DOHH2 (cell line): Measurements from ENCODE around the gene NCAM2.

Experiments
- H3F3A ChIP-seq: fragments of 200-600 bp; sonication (generic), shearing (Covaris generic); 2 replicates; pipeline ENCODE4 v1.6.0; 2016; ENCODE audit warnings: antibody characterized with exemption, mild to moderate bottlenecking; ENCODE audit not compliant: control insufficient read depth, insufficient read depth
- H3K27ac ChIP-seq: fragments of 200-600 bp; sonication (generic); 2 replicates; pipeline ENCODE4 v1.5.1; 2014; ENCODE audit warnings: low read depth, mild to moderate bottlenecking, low read length, moderate library complexity
- H3K27me3 ChIP-seq: fragments of 200-600 bp; sonication (generic); 2 replicates; pipeline ENCODE4 v1.6.1; 2014; ENCODE audit warnings: mild to moderate bottlenecking, low read length, mixed read lengths; ENCODE audit not compliant: control insufficient read depth
- H3K36me3 ChIP-seq: fragments of 200-600 bp; sonication (generic); 2 replicates; pipeline ENCODE4 v1.6.1; 2014; ENCODE audit warnings: mild to moderate bottlenecking, low read length, moderate library complexity, mixed read lengths; ENCODE audit not compliant: control insufficient read depth
- H3K4me1 ChIP-seq: fragments of 200-600 bp; sonication (generic); 2 replicates; pipeline ENCODE4 v1.6.1; 2014; ENCODE audit warnings: mild to moderate bottlenecking, low read length, mixed read lengths; ENCODE audit not compliant: control insufficient read depth
- H3K4me2 ChIP-seq: fragments of 200-600 bp; sonication (generic); 2 replicates; pipeline ENCODE4 v1.6.0; 2014; ENCODE audit warnings: mild to moderate bottlenecking, low read length, moderate library complexity
- H3K4me3 ChIP-seq: fragments of 200-600 bp; sonication (generic); 2 replicates; pipeline ENCODE4 v1.5.1; 2014; ENCODE audit warnings: mild to moderate bottlenecking, low read length, mixed read lengths
- H3K79me2 ChIP-seq: fragments of 200-600 bp; sonication (generic); 2 replicates; pipeline ENCODE4 v1.6.1; 2014; ENCODE audit warnings: mild to moderate bottlenecking, low read length, mixed read lengths; ENCODE audit not compliant: control insufficient read depth
- H3K9me2 ChIP-seq: fragments of 200-600 bp; sonication (generic); replicated peaks from 2 replicates; pipeline ENCODE4 v1.6.1; 2014; ENCODE audit warnings: mild to moderate bottlenecking, low read length, mixed read lengths; ENCODE audit not compliant: control insufficient read depth
- H3K9me3 ChIP-seq: fragments of 200-600 bp; sonication (generic); 2 replicates; pipeline ENCODE4 v1.6.1; 2014; ENCODE audit warnings: antibody characterized with exemption, low read length, mixed read lengths; ENCODE audit not compliant: control insufficient read depth, insufficient read depth
- H4K20me1 ChIP-seq: fragments of 200-600 bp; sonication (generic); 2 replicates; pipeline ENCODE4 v1.6.0; 2014; ENCODE audit warnings: low read depth, mild to moderate bottlenecking, antibody characterized with exemption, low read length, moderate library complexity; ENCODE audit not compliant: control insufficient read depth, insufficient read depth
- EZH2phosphoT487 ChIP-seq: fragments of 200-600 bp; sonication (generic); IDR thresholded peaks from 2 replicates; pipeline ENCODE4 v1.6.1; 2017; ENCODE audit warnings: borderline replicate concordance, mild to moderate bottlenecking, antibody characterized with exemption, low read length, moderate library complexity, mixed read lengths
- TF ChIP-seq, protein P1 (sequence below): fragments of 200-600 bp; sonication (generic); IDR thresholded peaks from one replicate; pipeline ENCODE4 v1.5.1; 2014; ENCODE audit warnings: antibody characterized with exemption, mild to moderate bottlenecking, low read depth, low read length; ENCODE audit not compliant: poor library complexity, severe bottlenecking

Gene NCAM2

DNA sequence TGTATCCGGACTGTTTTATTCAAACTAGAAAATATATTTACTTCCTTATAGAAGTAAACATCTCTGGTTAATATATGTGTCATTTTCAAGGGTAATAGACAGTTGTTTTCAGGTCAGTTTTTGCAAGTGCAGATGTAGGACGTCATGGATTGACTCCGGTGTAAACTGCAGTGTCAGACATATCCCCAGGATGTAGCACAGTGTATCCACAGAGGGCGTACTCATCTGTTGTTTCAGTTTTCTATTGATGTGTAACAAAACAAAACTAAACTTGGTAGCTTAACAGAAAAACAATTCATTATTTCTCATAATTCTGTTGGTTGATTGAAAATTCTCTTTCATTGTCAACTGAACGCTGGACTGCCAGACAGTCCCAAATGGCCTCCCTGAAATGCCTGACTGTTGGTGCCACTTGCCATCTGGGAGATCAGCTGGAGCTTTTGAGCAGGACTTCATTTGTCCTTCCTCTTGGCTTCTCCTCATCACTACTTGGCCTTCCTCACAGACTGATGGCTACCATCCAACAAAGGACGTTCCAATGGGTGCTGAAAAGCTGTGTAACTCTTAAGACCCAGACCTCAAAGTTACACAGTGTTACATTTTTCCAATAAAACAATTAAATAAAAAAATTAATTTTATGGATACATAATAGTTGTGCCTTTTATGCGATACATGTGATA lies 181.6 kb downstream of the NCAM2 start:
- Histone ChIP-seq H3K4me1 (no peaks in the 10 kb centered on the region), H3K4me2 (no peak overlapping the region), H3K27me3 (no peaks in the 10 kb centered on the region), H3K36me3 (no peaks in the 10 kb centered on the region), H4K20me1 (no peaks in the 10 kb centered on the region), H3K4me3 (no peak overlapping the region), H3K9me2 (no peaks in the 10 kb centered on the region), H3K9me3 (no peaks in the 10 kb centered on the region), H3F3A (no peaks in the 10 kb centered on the region), H3K79me2 (no peaks in the 10 kb centered on the region), H3K27ac (no peak overlapping the region)
- no peak for TF ChIP-seq EZH2phosphoT487
- TF ChIP-seq, protein P1, sequence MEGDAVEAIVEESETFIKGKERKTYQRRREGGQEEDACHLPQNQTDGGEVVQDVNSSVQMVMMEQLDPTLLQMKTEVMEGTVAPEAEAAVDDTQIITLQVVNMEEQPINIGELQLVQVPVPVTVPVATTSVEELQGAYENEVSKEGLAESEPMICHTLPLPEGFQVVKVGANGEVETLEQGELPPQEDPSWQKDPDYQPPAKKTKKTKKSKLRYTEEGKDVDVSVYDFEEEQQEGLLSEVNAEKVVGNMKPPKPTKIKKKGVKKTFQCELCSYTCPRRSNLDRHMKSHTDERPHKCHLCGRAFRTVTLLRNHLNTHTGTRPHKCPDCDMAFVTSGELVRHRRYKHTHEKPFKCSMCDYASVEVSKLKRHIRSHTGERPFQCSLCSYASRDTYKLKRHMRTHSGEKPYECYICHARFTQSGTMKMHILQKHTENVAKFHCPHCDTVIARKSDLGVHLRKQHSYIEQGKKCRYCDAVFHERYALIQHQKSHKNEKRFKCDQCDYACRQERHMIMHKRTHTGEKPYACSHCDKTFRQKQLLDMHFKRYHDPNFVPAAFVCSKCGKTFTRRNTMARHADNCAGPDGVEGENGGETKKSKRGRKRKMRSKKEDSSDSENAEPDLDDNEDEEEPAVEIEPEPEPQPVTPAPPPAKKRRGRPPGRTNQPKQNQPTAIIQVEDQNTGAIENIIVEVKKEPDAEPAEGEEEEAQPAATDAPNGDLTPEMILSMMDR = no peak

DNA sequence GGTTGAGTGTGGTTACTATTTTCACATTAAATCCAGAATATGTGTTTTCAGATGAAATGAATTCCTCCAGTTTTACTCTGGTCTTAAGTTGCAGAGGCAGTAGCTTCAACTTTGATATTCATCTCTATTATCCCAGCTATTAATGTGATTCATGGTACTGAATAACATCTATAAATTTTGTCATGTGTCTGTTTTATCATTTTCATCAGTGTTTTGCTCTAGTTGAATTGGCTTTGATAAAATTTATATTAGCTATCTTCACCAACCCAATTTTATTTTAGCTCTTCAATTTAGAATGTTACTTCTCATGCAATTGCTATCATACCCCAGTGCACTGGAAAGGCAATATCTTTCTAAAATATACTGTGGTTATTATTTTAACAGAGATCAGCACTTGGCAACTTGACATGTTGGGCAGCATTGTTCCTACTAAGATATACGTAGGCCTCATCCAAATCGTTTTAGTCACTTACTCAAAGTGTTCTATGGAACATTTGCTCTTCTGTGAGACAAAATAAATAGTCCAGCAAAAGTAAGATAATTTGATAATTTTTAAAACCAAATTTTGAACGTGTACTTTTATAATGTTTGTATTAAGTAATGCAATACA lies 184.3 kb downstream of the NCAM2 start:
- Histone ChIP-seq H3K27ac (no peak overlapping the region), H4K20me1 (no peaks in the 10 kb centered on the region), H3K36me3 (no peaks in the 10 kb centered on the region), H3K9me2 (no peaks in the 10 kb centered on the region), H3K4me3 (no peak overlapping the region), H3K4me2 (no peak overlapping the region), H3F3A (no peaks in the 10 kb centered on the region), H3K79me2 (no peaks in the 10 kb centered on the region), H3K27me3 (no peaks in the 10 kb centered on the region), H3K4me1 (no peaks in the 10 kb centered on the region), H3K9me3 (no peaks in the 10 kb centered on the region)
- TF ChIP-seq, protein P1 = no peak
- TF ChIP-seq EZH2phosphoT487 = no peak

DNA sequence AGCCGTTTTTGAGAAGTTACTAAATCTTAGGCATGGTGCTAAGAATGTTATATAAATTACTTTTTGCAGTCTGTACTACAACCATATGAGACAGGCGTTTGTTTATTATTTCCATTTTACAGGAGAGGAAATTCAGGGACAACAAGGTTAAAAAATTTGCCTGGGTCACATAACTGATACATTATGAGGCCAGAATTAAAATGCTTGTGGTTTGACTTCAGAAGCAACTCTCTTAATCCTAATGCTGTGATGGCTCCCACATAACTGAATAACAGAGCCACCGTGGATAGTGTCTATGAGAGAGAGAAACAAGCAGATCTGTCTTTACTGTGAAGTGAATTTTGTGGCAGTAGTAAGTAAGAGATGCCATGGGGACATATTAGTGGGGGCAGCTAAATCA lies 184.9 kb downstream of the NCAM2 start:
- no peaks in the 10 kb centered on the region for H3K9me3 ChIP-seq
- H3K4me3 ChIP-seq = no peak overlapping the region
- TF ChIP-seq, protein P1 = no peak
- no peak for TF ChIP-seq EZH2phosphoT487
- no peak overlapping the region for H3K4me2 ChIP-seq
- H3K27ac ChIP-seq = no peak overlapping the region
- H3K79me2 ChIP-seq = no peaks in the 10 kb centered on the region
- no peaks in the 10 kb centered on the region for H4K20me1 ChIP-seq
- no peaks in the 10 kb centered on the region for H3F3A ChIP-seq
- H3K4me1 ChIP-seq = no peaks in the 10 kb centered on the region
- no peaks in the 10 kb centered on the region for H3K27me3 ChIP-seq
- H3K9me2 ChIP-seq = no peaks in the 10 kb centered on the region
- H3K36me3 ChIP-seq = no peaks in the 10 kb centered on the region
